ENCODE data around the gene MRPL53. TPM values are rescaled to one million over a fixed set of nuclear protein-coding genes. Genes with fewer than 3 reads are reported as not detected.

MRPL53 gene
- total and polyA plus RNA-seq, 2 experiments from 2014 or later, result 7.7 to 65.1 TPM

DNA sequence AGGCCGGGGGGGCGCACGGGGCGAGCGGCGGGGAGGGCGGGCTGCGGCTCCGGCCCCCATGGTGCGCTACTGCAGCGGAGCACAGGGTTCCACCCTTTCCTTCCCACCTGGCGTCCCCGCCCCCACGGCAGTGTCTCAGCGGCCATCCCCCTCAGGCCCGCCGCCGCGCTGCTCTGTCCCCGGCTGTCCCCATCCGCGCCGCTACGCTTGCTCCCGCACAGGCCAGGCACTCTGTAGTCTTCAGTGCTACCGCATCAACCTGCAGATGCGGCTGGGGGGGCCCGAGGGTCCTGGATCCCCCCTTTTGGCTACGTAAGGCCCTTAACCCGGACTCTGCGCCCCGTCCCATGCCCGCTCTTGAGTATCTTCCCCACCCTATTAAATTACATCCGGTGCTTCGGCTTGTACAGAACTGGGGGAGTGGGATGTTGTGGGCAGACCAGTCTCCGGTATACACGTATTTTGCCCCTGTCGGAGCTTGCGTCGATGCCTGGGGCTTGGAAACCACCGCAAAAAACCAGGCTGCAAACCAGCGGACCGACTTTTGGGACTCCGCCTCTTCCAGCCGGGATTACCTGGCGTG, 14.8 kb downstream of the MRPL53 start:
- Histone ChIP-seq H3K9me2 (ENCODE audit: insufficient read depth) (no peaks in the 10 kb centered on the region), H3K4me3 (peak overlapping the region; percentile 70), H3K27ac (ENCODE audit: low read depth) (peak overlapping the region; percentile 98), H2AFZ (no peak overlapping the region), H3K79me2 (replicated peaks; ENCODE audit: insufficient read depth) (peaks cover 5% of the 10 kb centered on the region), H3K36me3 (ENCODE audit: insufficient read depth) (no peaks in the 10 kb centered on the region; the same call in 1 of the 2 replicates), H3K27me3 (ENCODE audit: insufficient read depth) (no peaks in the 10 kb centered on the region), H4K20me1 (replicated peaks; ENCODE audit: insufficient read depth) (peaks cover 4% of the 10 kb centered on the region; the same call in 1 of the 2 replicates), H3K4me2 (peak overlapping the region; percentile 88), H3F3A (replicated peaks; ENCODE audit: low read depth) (peaks cover 19% of the 10 kb centered on the region), H3K4me1 (ENCODE audit: insufficient read depth) (peaks cover 17% of the 10 kb centered on the region)
- no peaks in the 10 kb centered on the region; the same call in 1 of the 3 replicates for H3K9me3 Mint-ChIP-seq
- H3K27ac Mint-ChIP-seq, result peak overlapping the region; percentile 97
- ATAC-seq (peak; percentile 61), DNase-seq (ENCODE audit: low spot score) (peak; percentile 87)
- H3K4me1 Mint-ChIP-seq, result peaks cover 32% of the 10 kb centered on the region
- peak overlapping the region; percentile 94 for H3K4me3 Mint-ChIP-seq
- peaks cover 24% of the 10 kb centered on the region for H3K27me3 Mint-ChIP-seq (ENCODE audit: insufficient read depth, low read depth, poor library complexity)
- peaks cover 10% of the 10 kb centered on the region for H3K36me3 Mint-ChIP-seq (ENCODE audit: low read depth)
- peak; percentile 87 for TF ChIP-seq POLR2AphosphoS5 (IDR thresholded peaks at IDR 0.05; ENCODE audit: low read depth)
- TF ChIP-seq, protein P1, sequence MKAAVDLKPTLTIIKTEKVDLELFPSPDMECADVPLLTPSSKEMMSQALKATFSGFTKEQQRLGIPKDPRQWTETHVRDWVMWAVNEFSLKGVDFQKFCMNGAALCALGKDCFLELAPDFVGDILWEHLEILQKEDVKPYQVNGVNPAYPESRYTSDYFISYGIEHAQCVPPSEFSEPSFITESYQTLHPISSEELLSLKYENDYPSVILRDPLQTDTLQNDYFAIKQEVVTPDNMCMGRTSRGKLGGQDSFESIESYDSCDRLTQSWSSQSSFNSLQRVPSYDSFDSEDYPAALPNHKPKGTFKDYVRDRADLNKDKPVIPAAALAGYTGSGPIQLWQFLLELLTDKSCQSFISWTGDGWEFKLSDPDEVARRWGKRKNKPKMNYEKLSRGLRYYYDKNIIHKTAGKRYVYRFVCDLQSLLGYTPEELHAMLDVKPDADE (IDR thresholded peaks at IDR 0.05), result no peak
- no peak for TF ChIP-seq EZH2 (IDR thresholded peaks at IDR 0.05; ENCODE audit: low read depth, unreplicated experiment)

DNA sequence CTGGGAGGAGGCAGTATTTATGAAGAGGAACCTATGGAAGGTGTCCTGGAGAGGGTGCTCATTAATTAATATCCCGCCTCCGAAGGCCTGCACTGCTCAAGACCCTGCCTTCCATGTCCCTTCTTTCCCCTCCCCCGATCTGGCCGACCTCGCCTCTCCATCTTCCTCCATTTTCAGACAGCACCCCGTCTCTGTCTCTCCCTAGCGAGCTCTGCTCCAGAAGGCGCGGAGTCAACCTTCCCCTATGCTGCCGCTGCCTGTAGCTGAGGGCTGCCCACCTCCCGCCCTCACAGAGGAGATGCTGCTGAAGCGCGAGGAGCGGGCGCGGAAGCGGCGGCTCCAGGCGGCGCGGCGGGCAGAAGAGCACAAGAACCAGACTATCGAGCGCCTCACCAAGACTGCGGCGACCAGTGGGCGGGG, 15.3 kb downstream of the MRPL53 start:
- Histone ChIP-seq H3F3A (replicated peaks; ENCODE audit: low read depth) (peaks cover 21% of the 10 kb centered on the region), H3K4me2 (peak overlapping the region; percentile 88), H4K20me1 (replicated peaks; ENCODE audit: insufficient read depth) (peaks cover 4% of the 10 kb centered on the region; the same call in 1 of the 2 replicates), H2AFZ (peak overlapping the region; percentile 89), H3K4me3 (peak overlapping the region; percentile 70), H3K4me1 (ENCODE audit: insufficient read depth) (peaks cover 17% of the 10 kb centered on the region), H3K79me2 (replicated peaks; ENCODE audit: insufficient read depth) (peaks cover 5% of the 10 kb centered on the region), H3K27ac (ENCODE audit: low read depth) (peak overlapping the region; percentile 98), H3K36me3 (ENCODE audit: insufficient read depth) (no peaks in the 10 kb centered on the region), H3K9me2 (ENCODE audit: insufficient read depth) (no peaks in the 10 kb centered on the region), H3K27me3 (ENCODE audit: insufficient read depth) (no peaks in the 10 kb centered on the region)
- H3K9me3 Mint-ChIP-seq, result no peaks in the 10 kb centered on the region; the same call in 1 of the 3 replicates
- no peak for DNase-seq (ENCODE audit: low spot score)
- peak; percentile 23; the same call in 2 of the 3 replicates for ATAC-seq
- peak overlapping the region; percentile 94 for H3K27ac Mint-ChIP-seq
- H3K4me1 Mint-ChIP-seq, result peaks cover 32% of the 10 kb centered on the region
- peaks cover 24% of the 10 kb centered on the region for H3K27me3 Mint-ChIP-seq (ENCODE audit: insufficient read depth, low read depth, poor library complexity)
- peaks cover 8% of the 10 kb centered on the region for H3K36me3 Mint-ChIP-seq (ENCODE audit: low read depth)
- peak overlapping the region; percentile 94 for H3K4me3 Mint-ChIP-seq
- TF ChIP-seq JUNB (IDR thresholded peaks at IDR 0.05; ENCODE audit: unreplicated experiment) (no peak), POLR2AphosphoS5 (IDR thresholded peaks at IDR 0.05; ENCODE audit: low read depth) (no peak; the same call in none of the 2 replicates)
- TF ChIP-seq, protein P2, sequence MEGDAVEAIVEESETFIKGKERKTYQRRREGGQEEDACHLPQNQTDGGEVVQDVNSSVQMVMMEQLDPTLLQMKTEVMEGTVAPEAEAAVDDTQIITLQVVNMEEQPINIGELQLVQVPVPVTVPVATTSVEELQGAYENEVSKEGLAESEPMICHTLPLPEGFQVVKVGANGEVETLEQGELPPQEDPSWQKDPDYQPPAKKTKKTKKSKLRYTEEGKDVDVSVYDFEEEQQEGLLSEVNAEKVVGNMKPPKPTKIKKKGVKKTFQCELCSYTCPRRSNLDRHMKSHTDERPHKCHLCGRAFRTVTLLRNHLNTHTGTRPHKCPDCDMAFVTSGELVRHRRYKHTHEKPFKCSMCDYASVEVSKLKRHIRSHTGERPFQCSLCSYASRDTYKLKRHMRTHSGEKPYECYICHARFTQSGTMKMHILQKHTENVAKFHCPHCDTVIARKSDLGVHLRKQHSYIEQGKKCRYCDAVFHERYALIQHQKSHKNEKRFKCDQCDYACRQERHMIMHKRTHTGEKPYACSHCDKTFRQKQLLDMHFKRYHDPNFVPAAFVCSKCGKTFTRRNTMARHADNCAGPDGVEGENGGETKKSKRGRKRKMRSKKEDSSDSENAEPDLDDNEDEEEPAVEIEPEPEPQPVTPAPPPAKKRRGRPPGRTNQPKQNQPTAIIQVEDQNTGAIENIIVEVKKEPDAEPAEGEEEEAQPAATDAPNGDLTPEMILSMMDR (conservative IDR thresholded peaks at IDR 0.05; ENCODE audit: low read depth in 2 of 2), result peak in 1 of 2 experiments; percentile 4; a peak in 1 of 4 replicates
